GM19351 (cell line): ENCODE data around the gene GMDS.

ENCODE experiments used
- ATAC-seq: cut with Tn5 transposase; IDR thresholded peaks from one replicate; pipeline ENCODE4 v1.9.1; 2021; ENCODE audit warnings: mild to moderate bottlenecking, moderate library complexity; ENCODE audit not compliant: unreplicated experiment

Gene GMDS

DNA sequence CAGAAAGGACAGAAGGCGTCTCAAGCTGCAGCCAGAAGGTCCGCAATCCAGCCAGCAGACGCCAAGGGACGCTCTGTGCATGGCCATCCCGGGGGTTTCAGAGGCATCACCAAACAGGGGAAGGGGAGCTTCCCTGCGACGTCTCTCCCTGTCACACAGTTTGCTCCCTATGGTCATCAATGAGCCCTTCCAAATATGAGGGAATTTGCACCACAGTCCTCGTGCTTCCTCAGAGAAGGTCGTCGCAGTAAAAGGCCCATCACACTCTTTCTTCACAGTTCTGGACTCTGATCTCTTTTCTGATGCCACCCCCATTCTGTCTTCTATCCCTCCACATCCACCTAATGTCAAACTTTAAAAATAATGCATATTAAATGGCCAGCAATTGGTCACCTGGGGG is 645.9 kb downstream of the GMDS start:
- ATAC-seq = no peak

DNA sequence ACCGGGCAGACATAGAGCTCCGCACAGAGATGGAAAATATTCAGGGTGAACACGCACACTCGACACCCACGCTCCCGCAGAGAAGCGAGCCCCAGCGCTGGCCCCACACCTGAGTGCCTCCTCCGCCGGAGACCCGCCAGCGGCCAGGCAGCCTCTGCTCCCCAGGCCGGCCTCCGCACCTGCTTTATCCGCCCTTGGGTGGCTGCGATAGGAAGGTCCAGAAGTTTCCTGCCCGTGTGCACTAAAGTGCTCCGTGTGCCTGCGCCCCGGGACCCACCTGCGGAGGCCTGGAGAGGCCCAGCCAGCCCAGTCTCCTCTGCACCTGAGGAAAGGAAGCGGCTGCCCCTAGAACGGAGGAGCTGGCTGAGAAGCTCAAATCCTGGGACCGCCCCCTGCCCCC is 646.5 kb downstream of the GMDS start:
- no peak for ATAC-seq

DNA sequence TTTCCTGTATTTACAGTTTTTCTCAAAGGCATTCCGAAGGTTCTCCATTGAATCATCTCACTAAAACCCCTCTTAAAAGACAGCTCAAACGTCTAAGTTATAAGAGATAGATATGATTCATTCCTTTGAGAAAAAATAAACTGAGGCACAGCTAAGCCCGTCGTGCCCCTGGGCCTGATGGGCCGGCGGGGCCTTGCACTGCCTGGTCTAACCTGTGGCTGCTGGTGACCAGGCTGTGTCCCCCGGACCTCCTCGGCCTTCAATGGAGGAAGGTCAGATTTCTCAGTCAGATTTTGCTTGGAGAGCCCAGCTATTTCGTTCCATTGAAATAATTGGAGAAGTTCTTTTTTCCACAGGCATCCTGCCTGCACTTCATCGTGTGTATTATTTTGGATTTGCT is 647.0 kb downstream of the GMDS start:
- no peak for ATAC-seq

DNA sequence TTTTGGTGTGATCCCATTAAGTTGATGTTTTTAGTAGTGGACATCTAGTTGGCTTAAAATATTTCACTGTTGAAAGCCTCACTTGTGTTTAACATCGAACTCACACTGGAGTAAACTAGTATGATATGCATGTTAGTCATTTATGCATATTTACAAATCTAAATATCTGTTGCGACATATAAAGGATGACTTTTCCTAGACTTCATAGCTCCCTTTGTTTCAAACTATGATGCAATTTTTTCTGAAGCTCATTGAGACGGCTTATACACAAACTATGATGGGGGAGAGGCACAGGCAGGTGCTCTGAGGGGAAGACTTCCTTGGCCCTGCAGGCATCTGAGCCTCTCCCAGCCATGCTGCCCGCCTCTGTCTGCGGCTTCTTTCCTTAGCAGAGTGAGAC is 647.5 kb downstream of the GMDS start:
- no peak for ATAC-seq

DNA sequence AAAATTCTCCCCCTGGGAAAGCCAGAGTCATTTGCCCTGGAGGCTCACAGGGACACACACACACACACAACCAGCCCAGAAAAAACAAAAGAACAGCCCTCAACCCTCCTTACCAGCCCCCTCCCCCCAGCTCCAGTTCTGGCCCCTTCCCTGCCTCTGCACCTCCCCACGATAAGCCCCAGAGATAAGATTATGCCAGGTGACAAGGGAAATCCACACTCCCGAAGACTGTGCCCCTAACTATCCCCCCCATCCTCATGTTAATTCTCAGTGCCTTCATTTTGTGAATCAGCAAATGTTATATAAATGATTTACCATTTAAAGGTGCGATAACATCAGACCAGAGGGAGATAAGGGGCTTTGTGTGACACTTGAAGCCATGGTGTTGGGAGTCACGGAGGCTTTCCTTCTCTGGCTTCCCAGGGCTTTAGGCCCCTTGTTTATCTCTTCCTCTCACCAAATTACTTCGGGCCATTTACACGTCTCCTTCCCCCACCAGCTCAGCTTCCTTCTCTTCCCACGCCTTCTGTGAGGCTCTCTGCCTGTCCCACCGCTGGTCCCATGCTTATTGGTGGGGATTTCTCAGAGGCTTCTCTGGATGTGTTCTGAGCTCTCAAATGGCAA is 648.2 kb downstream of the GMDS start:
- ATAC-seq = no peak

DNA sequence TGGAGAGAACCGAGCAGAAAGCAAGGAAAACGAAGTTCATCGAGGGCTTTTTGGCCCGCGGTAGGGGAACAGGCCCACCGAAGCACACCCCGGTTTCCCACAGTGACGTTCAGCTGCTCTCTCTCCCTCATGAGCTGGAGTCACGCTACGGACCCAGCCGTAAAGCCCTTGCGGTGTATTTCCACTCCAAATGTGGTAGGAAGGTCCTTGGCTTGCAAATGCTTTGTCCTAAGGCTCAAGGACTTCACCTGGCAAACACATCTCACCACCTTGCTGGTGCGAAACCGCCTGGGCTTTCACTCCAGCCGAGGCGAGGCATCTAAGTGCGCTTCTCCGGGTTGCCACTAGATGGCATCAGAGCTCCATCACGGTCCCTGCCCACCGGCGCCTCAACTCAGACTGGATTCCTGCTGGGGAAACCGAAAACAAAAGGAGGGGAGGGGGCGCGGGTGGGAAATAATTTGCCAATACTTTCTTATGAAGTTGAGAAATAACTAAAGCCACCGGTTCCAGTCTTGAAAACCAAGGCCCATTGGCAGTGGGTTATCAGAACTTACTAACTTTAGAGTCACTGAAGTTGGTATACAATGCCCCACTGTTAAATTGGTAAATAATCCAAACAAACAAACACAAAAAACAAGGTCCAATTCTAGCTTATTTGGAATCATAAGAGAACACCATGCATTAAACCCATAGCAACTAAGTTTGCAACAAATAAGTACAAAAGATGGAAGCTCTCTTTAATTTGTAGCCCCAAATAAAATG is 649.1 kb downstream of the GMDS start:
- ATAC-seq = peak; percentile 69

DNA sequence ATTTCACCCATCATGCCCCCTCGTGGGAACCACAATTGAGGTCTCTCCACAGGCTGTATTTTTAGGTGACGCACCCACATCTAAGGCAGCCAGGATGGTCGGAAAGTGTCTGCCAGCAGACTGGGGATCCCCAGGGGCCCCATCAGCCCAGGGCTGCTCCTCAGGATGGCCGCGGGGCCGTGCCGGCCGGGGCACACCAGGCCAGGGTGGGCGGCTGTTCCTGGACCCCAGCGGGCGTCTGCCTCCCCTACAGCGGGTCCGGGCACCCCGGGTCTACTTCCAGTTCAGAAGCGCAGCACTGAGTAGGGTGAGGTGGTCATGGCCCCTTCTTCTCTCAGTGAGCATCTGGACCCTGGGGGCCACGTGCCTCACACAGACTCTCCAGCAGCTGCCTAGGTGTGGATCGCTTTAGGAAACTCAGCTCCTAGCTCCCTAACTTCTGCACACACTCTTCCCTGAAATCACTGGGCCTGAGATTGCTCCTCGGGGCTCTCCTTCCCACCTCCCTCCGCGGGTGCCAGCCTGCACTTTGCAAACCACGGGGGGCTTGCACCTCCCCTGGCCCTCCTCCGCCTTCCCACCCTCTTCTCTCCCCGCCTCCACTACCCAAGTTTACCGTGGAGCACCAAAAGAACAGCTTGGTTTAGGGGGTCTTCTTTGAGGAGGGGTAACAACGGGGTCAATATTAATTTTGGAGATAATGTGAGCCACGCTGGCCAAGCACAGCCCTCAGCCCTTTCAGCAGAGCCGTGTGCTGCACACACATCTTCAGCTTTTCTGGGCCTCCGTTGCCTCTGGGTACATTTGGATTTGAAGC is 649.9 kb downstream of the GMDS start:
- ATAC-seq = no peak

DNA sequence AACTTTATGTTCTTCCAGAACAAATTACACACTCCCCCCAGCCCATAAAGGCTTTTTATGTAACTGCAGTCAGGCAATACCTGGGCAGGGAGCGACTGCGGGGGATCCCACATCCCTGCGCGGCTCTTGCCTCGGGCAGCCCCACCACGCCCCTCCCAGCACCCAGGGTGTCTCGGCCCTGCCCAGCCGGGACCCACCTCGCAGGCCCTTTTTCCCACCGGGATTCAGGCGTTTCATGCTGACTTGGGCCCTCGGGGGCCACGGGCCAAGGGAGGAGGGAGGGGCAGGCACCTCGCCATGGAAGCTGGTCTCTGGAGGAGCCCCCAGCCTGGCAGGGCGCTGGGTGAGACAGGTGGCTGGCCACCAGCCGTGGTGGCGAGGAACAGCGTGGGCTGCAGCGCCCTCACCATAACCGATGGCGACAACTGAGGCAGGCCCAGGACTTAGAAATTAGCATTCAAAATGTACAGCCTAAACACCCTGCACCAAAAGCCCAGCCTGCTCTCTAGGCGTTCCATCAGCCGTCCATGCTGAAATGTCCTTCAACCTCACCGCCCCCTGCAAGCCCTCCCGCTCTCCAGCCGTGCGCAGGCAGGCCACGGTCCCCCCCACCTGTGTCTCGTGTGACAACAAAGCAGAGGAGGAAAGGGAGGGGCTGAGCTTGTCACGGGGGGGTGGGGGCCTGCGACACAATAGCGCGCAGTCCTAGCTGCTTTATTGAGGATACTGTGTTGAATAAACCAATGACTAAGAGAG is 650.8 kb downstream of the GMDS start:
- no peak for ATAC-seq

DNA sequence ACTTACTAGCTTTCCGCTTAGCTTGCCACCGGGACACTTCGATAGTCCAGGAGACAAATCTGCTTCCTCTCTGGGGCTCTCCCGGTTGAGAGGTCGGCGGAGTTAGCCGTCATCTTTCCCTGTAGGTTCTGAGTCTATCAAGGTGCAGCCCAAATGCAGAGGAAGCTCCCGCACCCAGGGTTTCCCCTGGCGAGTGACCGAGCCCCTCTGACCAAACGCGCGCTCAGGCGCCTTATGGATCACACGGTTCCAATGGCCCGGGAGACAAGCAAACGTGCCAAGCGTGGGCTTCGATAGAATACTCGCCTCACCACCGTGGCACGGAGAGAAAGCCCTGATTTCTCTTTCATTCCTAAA is 651.5 kb downstream of the GMDS start:
- ATAC-seq = no peak

DNA sequence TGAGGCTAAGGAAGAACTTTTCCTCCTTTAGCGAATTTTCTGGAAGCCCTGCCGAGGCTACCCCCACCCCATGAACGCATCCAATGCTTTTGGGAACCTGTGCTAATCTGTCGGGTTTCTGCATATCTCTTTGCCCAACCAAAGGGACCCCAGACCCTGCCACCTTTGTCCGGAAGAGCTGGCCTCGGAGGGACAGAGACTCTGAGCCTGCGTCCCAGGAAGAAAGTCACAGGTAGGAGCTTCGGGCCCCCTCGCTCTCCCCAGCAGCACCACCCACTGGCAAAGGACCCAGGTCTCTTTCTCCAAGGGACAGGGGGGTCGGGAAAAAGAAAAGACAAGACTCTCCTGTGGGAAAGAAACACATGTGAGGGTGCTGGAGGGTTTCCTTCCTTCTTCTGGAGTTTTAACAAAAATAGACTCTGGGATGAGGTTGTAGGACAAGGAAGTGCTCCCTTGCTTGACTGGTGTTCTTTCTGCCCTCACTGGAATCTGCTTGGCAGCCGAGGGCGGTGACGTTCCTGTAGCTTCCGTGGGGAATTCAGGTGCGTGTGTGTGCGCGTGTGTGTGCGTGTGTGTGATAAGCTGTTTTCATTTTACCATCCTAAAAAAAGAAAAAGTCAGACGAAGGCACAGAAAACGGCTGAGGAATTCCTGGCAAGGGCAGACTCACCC is 652.0 kb downstream of the GMDS start:
- no peak for ATAC-seq

DNA sequence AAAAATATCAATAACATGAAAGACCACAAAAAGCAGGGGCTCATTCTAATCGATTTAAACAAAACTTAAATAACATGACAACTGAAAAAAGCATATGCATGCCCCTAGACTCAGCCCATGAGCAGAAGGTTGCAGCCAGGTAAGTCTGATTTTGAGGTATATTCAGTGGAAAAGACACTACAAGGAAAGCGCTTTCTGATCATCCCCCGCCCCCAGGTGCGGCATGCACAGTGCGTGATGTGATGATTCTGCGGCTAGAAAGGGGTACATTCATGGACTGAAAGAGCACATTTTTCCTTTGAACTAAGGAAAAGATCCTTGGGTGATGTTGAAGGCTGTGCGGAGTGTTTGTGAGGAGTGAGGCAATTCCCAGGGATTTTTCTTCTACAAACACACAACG is 652.6 kb downstream of the GMDS start:
- ATAC-seq = no peak

DNA sequence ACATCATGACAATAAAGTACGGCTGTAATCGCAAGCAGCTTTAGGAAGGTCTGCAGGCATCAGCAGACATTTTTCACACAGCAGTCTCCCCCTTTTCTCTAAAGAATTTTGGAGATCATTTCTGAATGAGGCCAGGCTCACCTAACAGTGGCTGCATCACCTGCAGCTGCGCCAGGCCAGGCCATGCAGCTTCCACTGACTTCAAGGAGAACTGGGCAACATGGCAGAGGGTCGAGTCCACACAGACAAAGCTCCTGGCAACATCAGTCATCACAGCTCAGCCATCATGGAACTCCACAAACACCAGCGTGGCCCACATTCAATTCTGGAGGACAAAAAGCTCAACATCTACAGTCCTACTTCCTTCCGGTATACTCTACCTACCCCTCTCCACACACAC is 653.5 kb downstream of the GMDS start:
- no peak for ATAC-seq

DNA sequence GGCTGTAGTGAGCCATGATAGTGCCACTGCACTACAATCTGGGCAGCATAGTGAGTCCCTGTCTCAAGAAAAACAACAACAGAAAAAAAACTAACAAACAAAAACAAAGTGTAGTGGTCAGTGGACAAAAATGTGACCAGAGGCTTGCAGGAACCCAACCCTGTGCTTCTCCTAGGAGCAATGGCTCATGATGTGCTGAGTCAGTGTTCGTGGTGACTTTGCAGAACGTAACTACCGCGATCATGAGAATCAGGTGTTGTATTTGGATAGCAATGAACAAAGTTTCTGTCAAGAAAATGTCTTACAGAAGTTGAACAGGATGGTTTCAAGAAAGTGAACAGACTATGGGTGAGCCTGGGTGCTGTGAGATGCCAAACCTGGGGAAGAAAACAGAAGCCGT is 654.2 kb downstream of the GMDS start:
- no peak for ATAC-seq

DNA sequence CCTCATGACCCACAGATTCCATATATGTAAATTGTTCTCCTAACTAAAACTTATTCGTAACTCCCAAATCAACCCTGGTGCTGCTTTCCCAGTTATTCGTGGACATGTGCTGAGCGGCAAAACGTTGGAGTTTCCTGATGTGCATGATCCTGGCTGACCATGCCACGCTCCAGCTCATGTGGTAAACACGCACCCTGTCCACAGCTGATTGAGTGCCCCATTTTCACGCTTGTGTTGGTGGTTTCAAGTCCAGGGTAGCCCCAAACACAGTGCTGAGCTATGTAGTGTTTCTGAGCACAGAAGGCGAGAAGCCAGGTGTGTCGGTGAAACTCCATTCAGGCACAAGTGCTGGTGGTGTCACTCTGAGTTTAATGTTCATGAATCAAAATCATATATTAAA is 654.8 kb downstream of the GMDS start:
- ATAC-seq = no peak

DNA sequence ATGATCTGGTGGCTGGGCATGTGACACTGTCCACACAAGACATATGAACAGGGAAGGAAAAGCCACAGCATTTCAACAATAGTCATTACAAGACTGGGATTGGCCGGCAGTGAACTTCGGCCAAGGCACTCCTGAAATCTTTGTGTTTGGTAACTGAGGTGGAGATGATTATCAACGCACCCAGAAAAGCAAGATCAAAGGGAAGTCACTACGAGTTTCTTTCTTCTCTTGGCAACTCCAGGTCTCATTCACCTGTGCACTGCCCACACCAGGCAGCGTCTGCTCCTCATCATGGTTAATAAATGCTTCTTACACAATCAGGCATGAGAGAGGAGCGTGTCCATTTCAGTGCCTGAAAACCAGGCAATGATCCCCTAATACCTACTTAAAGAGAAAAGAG is 656.2 kb downstream of the GMDS start:
- no peak for ATAC-seq

DNA sequence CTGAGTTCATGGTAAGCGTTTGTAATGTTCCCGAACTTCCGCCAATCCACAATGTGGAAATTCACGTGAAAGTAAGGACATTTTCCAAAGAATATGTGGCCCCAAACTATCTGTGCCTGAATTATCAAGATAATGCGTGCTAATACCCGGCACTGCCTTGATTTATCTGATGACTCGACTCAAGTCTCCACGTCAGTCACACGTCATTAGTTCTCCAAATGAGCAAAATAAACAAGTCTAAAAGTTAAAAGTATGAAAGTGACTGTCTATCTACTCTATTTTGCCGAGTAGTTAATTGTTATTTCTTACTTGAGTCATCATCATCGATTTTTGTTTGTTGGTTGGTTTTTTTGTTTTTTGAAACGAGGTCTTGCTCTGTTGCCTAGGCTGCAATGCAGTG is 657.4 kb downstream of the GMDS start:
- no peak for ATAC-seq

DNA sequence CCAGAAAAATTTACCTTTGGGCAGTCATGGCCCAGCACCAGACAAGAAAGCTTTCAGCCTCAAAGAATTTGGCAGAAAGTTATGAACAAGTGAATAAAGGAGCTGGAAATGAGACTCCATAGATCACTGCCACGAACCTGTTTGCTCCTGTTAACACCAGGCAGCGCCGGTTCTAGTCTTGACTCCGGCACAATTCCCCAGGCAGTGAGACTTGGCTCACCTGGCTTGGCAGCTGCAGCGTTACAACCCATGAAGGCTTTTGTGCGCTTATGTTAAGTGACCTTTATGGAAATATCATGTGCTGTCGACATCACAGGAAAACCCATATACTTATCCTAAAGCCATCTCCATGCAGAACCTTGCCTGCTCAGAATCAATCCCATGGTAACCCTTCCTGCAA is 657.9 kb downstream of the GMDS start:
- no peak for ATAC-seq

DNA sequence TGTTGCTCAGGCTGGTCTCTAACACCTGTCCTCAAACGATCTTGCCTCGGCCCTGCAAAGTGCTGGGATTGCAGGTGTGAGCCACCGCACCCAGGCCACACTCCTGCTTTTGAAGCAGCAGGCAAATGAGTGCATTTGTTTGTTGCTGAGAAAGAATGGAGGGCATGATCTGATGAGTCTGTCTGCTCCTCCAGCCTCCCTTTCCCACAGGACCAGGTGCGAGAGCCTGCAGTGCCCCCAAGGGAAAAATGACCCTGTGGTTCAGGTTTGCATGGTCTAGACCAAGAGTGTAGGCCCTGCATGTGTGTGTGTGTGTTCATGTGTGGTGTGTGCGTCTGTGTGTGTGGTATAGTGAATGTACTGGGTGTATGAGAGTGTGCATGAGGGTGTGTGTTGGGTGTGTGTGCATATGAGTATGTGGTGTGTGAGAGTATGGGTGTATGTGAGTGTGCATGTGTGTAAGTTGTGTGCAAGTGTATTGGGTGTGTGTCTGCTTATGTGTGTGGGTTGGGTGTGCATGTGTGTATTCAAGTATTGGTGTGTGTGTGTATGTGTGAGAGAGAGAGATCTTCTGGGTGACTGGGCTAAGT is 658.4 kb downstream of the GMDS start:
- ATAC-seq = no peak

DNA sequence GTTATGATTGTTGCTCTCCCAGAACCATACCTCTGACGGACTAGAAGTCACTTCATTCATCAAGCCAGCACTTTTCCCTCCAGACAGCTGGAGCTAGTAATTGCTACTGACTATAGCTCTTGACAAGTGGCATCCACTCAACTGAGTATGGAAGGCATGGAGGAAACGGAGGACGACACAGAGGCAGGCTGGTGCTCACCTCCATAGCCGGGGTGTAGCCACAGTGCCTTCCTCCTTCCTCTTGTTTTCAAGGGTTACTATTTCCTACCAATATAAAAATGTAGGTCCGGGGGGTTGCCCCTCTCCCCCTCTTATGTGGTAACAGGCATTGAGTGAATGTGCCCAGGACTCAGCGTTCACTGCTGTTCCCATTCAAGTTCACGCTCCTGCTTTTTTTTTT is 659.1 kb downstream of the GMDS start:
- ATAC-seq = no peak

DNA sequence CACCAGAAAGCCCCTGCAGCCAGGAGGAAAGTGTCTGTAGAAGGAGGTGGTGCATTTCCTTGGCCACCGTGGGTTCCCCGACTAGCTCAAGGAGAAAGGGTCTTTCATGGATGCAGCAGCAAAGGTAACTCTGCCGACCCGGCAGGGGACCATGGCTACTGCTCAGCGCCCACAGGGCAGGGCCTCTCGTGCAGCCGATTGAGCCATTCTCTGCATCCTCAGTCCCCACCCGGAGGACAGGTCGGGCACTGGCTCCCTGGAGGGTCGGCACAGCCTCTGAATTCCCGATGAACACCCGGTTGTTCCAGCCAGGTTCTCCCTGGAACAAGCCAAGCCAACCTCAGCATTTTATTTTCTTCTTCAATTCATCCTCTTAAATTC is 659.7 kb downstream of the GMDS start:
- ATAC-seq = no peak
